BLaER1 treated with 17β-estradiol and CSF1 and Interleukin-3, amounts not matched to agents 10 nM and 100 nM (cell line): ENCODE results near the gene USP7.

ENCODE experiments used
- H3K27ac ChIP-seq, 11 experiments: shearing (Covaris generic); formaldehyde crosslinking; 2 replicates each; pipeline ENCODE4 v1.8.1; 2022
- H3K27me3 ChIP-seq, 11 experiments: shearing (Covaris generic); formaldehyde crosslinking; 2 replicates each; pipeline ENCODE4 v1.8.1; 2022
- H3K36me3 ChIP-seq, 11 experiments: shearing (Covaris generic); formaldehyde crosslinking; 2 replicates each; pipeline ENCODE4 v1.8.1; 2022
- H3K4me1 ChIP-seq, 10 experiments: shearing (Covaris generic); formaldehyde crosslinking; 2 replicates each; pipeline ENCODE4 v1.8.1; 2022
- H3K4me2 ChIP-seq, 11 experiments: shearing (Covaris generic); formaldehyde crosslinking; 2 replicates each; pipeline ENCODE4 v1.8.1; 2022
- H3K4me3 ChIP-seq, 10 experiments: shearing (Covaris generic); formaldehyde crosslinking; 2 replicates each; pipeline ENCODE4 v1.8.1; 2022
- H3K9ac ChIP-seq, 11 experiments: shearing (Covaris generic); formaldehyde crosslinking; 2 replicates each; pipeline ENCODE4 v1.8.1; 2022
- H3K9me3 ChIP-seq, 11 experiments: shearing (Covaris generic); formaldehyde crosslinking; replicated peaks in 1 of 11; 2 replicates each; pipeline ENCODE4 v1.8.1; 2022
- H4K20me1 ChIP-seq, 11 experiments: shearing (Covaris generic); formaldehyde crosslinking; 2 replicates each; pipeline ENCODE4 v1.8.1; 2022
- Cebpa-rat ChIP-seq, 11 experiments: shearing (Covaris generic); IDR thresholded peaks; 2 replicates each; pipeline ENCODE4 v1.8.1; 2022

USP7 gene

GRCh38 chr16:9002042-9002441 lies 38.3 kb upstream of the USP7 start:
- Histone ChIP-seq H3K27ac (no peak overlapping the region), H3K36me3 (no peaks in the 10 kb centered on the region), H3K4me2 (no peak overlapping the region), H3K9ac (no peak overlapping the region), H3K4me1 (no peaks in the 10 kb centered on the region; a peak in 1 of 20 replicates), H3K27me3 (no peaks in the 10 kb centered on the region), H4K20me1 (no peaks in the 10 kb centered on the region), H3K4me3 (no peak overlapping the region), H3K9me3 (no peaks in the 10 kb centered on the region)
- no peak for TF ChIP-seq Cebpa-rat (IDR thresholded peaks at IDR 0.05)

GRCh38 chr16:9000664-9001063 lies 37.0 kb upstream of the USP7 start:
- Histone ChIP-seq H3K27me3 (no peaks in the 10 kb centered on the region), H3K4me2 (no peak overlapping the region), H3K27ac (no peak overlapping the region), H3K9me3 (peaks cover 0 to 5% (median 0%) of the 10 kb centered on the region in 11 experiments; a peak in 1 of 22 replicates), H3K36me3 (no peaks in the 10 kb centered on the region), H3K9ac (no peak overlapping the region), H3K4me1 (no peaks in the 10 kb centered on the region), H3K4me3 (no peak overlapping the region), H4K20me1 (no peaks in the 10 kb centered on the region)
- TF ChIP-seq Cebpa-rat (IDR thresholded peaks at IDR 0.05): no peak

- Histone ChIP-seq H3K27ac (no peak overlapping the region), H3K9ac (no peak overlapping the region)
- TF ChIP-seq Cebpa-rat (IDR thresholded peaks at IDR 0.05): no peak
Measured at GRCh38 chr16:8999800-9000199, 36.1 kb upstream of the USP7 start.

GRCh38 chr16:8998108-8998507 lies 34.4 kb upstream of the USP7 start:
- H3K4me2 ChIP-seq: no peak overlapping the region
- no peak overlapping the region for H3K4me3 ChIP-seq
- no peaks in the 10 kb centered on the region for H4K20me1 ChIP-seq
- no peak for TF ChIP-seq Cebpa-rat (IDR thresholded peaks at IDR 0.05)
- peaks cover 0 to 5% (median 0%) of the 10 kb centered on the region in 11 experiments; a peak in 1 of 22 replicates for H3K9me3 ChIP-seq
- no peaks in the 10 kb centered on the region for H3K36me3 ChIP-seq
- H3K27me3 ChIP-seq: no peaks in the 10 kb centered on the region
- no peak overlapping the region for H3K27ac ChIP-seq
- no peak overlapping the region for H3K9ac ChIP-seq
- H3K4me1 ChIP-seq: peaks cover 0 to 8% (median 2%) of the 10 kb centered on the region in 10 experiments; a peak in 6 of 20 replicates

More at GRCh38 chr16:8999800-9000199, 36.1 kb upstream of the USP7 start:
- H4K20me1 ChIP-seq: no peaks in the 10 kb centered on the region
- H3K4me3 ChIP-seq: no peak overlapping the region
- H3K4me1 ChIP-seq: peaks cover 0 to under 1% (median 0%) of the 10 kb centered on the region in 10 experiments; a peak in 2 of 20 replicates
- H3K36me3 ChIP-seq: no peaks in the 10 kb centered on the region
- peaks cover 0 to 5% (median 0%) of the 10 kb centered on the region in 11 experiments; a peak in 1 of 22 replicates for H3K9me3 ChIP-seq
- no peak overlapping the region for H3K4me2 ChIP-seq
- H3K27me3 ChIP-seq: no peaks in the 10 kb centered on the region

- Histone ChIP-seq H3K36me3 (no peaks in the 10 kb centered on the region), H3K9ac (no peak overlapping the region), H3K4me1 (peaks cover 0 to 8% (median 2%) of the 10 kb centered on the region in 10 experiments; a peak in 8 of 20 replicates), H3K4me2 (no peak overlapping the region), H3K4me3 (no peak overlapping the region), H3K9me3 (peaks cover 0 to 5% (median 0%) of the 10 kb centered on the region in 11 experiments; a peak in 1 of 22 replicates), H3K27me3 (no peaks in the 10 kb centered on the region), H3K27ac (no peak overlapping the region), H4K20me1 (no peaks in the 10 kb centered on the region)
- TF ChIP-seq Cebpa-rat (IDR thresholded peaks at IDR 0.05): no peak
Measured at GRCh38 chr16:8996891-8997290, 33.2 kb upstream of the USP7 start.

- no peaks in the 10 kb centered on the region for H3K9me3 ChIP-seq
- H3K4me2 ChIP-seq: no peak overlapping the region; a peak in 1 of 22 replicates
- no peak overlapping the region for H3K9ac ChIP-seq
- no peak overlapping the region for H3K27ac ChIP-seq
- H4K20me1 ChIP-seq: no peaks in the 10 kb centered on the region
- H3K4me3 ChIP-seq: no peak overlapping the region
- H3K36me3 ChIP-seq: no peaks in the 10 kb centered on the region
- H3K4me1 ChIP-seq: peaks cover 0 to 13% (median 7%) of the 10 kb centered on the region in 10 experiments; a peak in 10 of 20 replicates
- H3K27me3 ChIP-seq: no peaks in the 10 kb centered on the region
- no peak for TF ChIP-seq Cebpa-rat (IDR thresholded peaks at IDR 0.05)
Measured at GRCh38 chr16:8990445-8990844, 26.7 kb upstream of the USP7 start.

- no peaks in the 10 kb centered on the region for H3K36me3 ChIP-seq
- H3K4me3 ChIP-seq: no peak overlapping the region
- H3K9me3 ChIP-seq: no peaks in the 10 kb centered on the region
- H3K27me3 ChIP-seq: no peaks in the 10 kb centered on the region
- no peaks in the 10 kb centered on the region for H4K20me1 ChIP-seq
- peaks cover 0 to 9% (median 5%) of the 10 kb centered on the region in 10 experiments; a peak in 9 of 20 replicates for H3K4me1 ChIP-seq
- no peak overlapping the region for H3K4me2 ChIP-seq
- no peak overlapping the region for H3K27ac ChIP-seq
- TF ChIP-seq Cebpa-rat (IDR thresholded peaks at IDR 0.05): no peak
- H3K9ac ChIP-seq: no peak overlapping the region
Measured at GRCh38 chr16:8989099-8989878, 25.6 kb upstream of the USP7 start.

- no peak for TF ChIP-seq Cebpa-rat (IDR thresholded peaks at IDR 0.05)
- Histone ChIP-seq H3K4me1 (peaks cover 0 to 9% (median 5%) of the 10 kb centered on the region in 10 experiments; a peak in 5 of 20 replicates), H3K9ac (no peak overlapping the region), H3K27ac (no peak overlapping the region), H3K4me3 (no peak overlapping the region), H3K36me3 (no peaks in the 10 kb centered on the region), H3K27me3 (no peaks in the 10 kb centered on the region), H3K4me2 (no peak overlapping the region), H3K9me3 (peaks cover 0 to 3% (median 2%) of the 10 kb centered on the region in 11 experiments; a peak in 12 of 22 replicates), H4K20me1 (no peaks in the 10 kb centered on the region)
Measured at GRCh38 chr16:8986818-8987191, 23.1 kb upstream of the USP7 start.

- no peaks in the 10 kb centered on the region for H4K20me1 ChIP-seq
- no peaks in the 10 kb centered on the region for H3K27me3 ChIP-seq
- H3K36me3 ChIP-seq: no peaks in the 10 kb centered on the region
- no peak overlapping the region for H3K9ac ChIP-seq
- no peak overlapping the region for H3K4me3 ChIP-seq
- no peak overlapping the region for H3K27ac ChIP-seq
- H3K4me2 ChIP-seq: no peak overlapping the region
- peaks cover 0 to 9% (median 5%) of the 10 kb centered on the region in 10 experiments; a peak in 5 of 20 replicates for H3K4me1 ChIP-seq
- no peak for TF ChIP-seq Cebpa-rat (IDR thresholded peaks at IDR 0.05)
- peaks cover 0 to 8% (median 6%) of the 10 kb centered on the region in 11 experiments; a peak in 12 of 22 replicates for H3K9me3 ChIP-seq
Measured at GRCh38 chr16:8986111-8986510, 22.4 kb upstream of the USP7 start.
